K562 (cell line): ENCODE results near the gene MAMDC4. TPM values are rescaled to one million over a fixed set of nuclear protein-coding genes. Genes with fewer than 3 reads are reported as not detected.

Experiments
- BRF2 ChIP-seq: IDR thresholded peaks from 3 replicates; pipeline ENCODE4 v1.6.1; 2011; ENCODE audit warnings: borderline replicate concordance, mild to moderate bottlenecking; ENCODE audit not compliant: insufficient read length, insufficient read depth
- CHD2 ChIP-seq: IDR thresholded peaks from 2 replicates; pipeline ENCODE4 v1.6.1; 2011; ENCODE audit warnings: low read depth, low read length
- CTBP1 ChIP-seq: fragments of 450-650 bp; IDR thresholded peaks from 2 replicates; pipeline ENCODE4 v1.6.1; 2016; ENCODE audit warnings: borderline replicate concordance
- CXXC5 ChIP-seq: fragments of 250-450 bp; sonication (Bioruptor Pico); IDR thresholded peaks from 2 replicates; pipeline ENCODE4 v1.8.0; 2022; ENCODE audit warnings: inconsistent platforms, mild to moderate bottlenecking, moderate library complexity
- ELF4 ChIP-seq: fragments of 450-650 bp; formaldehyde crosslinking; IDR thresholded peaks from 2 replicates; pipeline ENCODE4 v1.4.0; 2022; ENCODE audit warnings: missing genetic modification characterization
- EP400 ChIP-seq: fragments of 450-650 bp; IDR thresholded peaks from 2 replicates; pipeline ENCODE4 v1.6.1; 2017; ENCODE audit warnings: antibody characterized with exemption, mild to moderate bottlenecking, moderate library complexity
- GABPA ChIP-seq: fragments of 200-800 bp; sonication (Bioruptor generic); conservative IDR thresholded peaks from 2 replicates; pipeline ENCODE4 v1.6.1; 2016; ENCODE audit warnings: low read depth, missing genetic modification characterization, missing compliant biosample characterization
- GMEB1 ChIP-seq: fragments of 250-450 bp; sonication (Bioruptor Pico); IDR thresholded peaks from 2 replicates; pipeline ENCODE4 v1.4.0; 2020; ENCODE audit warnings: mild to moderate bottlenecking
- HNRNPH1 ChIP-seq: fragments of 200-400 bp; formaldehyde crosslinking; optimal IDR thresholded peaks from 2 replicates; pipeline ENCODE3; 2017; ENCODE audit warnings: low read depth, mild to moderate bottlenecking, low read length, moderate library complexity
- HNRNPL ChIP-seq: fragments of 200-400 bp; formaldehyde crosslinking; IDR thresholded peaks from 2 replicates; pipeline ENCODE4 v1.6.1; 2017; ENCODE audit warnings: low read depth, mild to moderate bottlenecking, low read length
- KDM1A ChIP-seq, 2 experiments: fragments of 450-650 bp; IDR thresholded peaks; 2 replicates each; pipeline ENCODE4 v1.6.1; 2016; ENCODE audit warnings: mild to moderate bottlenecking in 2 of 2
- NFATC3 ChIP-seq: fragments of 450-650 bp; IDR thresholded peaks from 2 replicates; pipeline ENCODE4 v1.6.1; 2017; ENCODE audit warnings: mild to moderate bottlenecking
- OTX1 ChIP-seq: fragments of 450-650 bp; formaldehyde crosslinking; IDR thresholded peaks from 2 replicates; pipeline ENCODE4 v1.4.0; 2022; ENCODE audit warnings: mild to moderate bottlenecking
- PCBP1 ChIP-seq: fragments of 200-400 bp; formaldehyde crosslinking; IDR thresholded peaks from 2 replicates; pipeline ENCODE4 v1.6.1; 2018; ENCODE audit warnings: mild to moderate bottlenecking, low read depth, low read length; ENCODE audit not compliant: poor library complexity, severe bottlenecking
- POLR2AphosphoS5 ChIP-seq: IDR thresholded peaks from 2 replicates; pipeline ENCODE4 v1.6.1; 2011; ENCODE audit warnings: mild to moderate bottlenecking, low read depth, low read length, moderate library complexity; ENCODE audit not compliant: control insufficient read depth, insufficient read depth
- POLR2G ChIP-seq: fragments of 200-400 bp; formaldehyde crosslinking; IDR thresholded peaks from 2 replicates; pipeline ENCODE4 v1.6.1; 2017; ENCODE audit warnings: low read depth, mild to moderate bottlenecking, antibody characterized with exemption, low read length, moderate library complexity
- PYGO2 ChIP-seq: fragments of 450-650 bp; IDR thresholded peaks from 2 replicates; pipeline ENCODE4 v1.6.1; 2016; ENCODE audit warnings: mild to moderate bottlenecking, missing genetic modification characterization, moderate library complexity, missing compliant biosample characterization
- RBM17 ChIP-seq: fragments of 200-400 bp; formaldehyde crosslinking; IDR thresholded peaks from 2 replicates; pipeline ENCODE4 v1.6.1; 2017; ENCODE audit warnings: low read depth, mild to moderate bottlenecking, low read length, borderline replicate concordance
- RBM25 ChIP-seq: fragments of 200-400 bp; formaldehyde crosslinking; IDR thresholded peaks from 2 replicates; pipeline ENCODE4 v1.6.1; 2018; ENCODE audit warnings: low read length, low read depth, moderate library complexity; ENCODE audit not compliant: severe bottlenecking
- ZNF121 ChIP-seq: sonication (generic); formaldehyde crosslinking; conservative IDR thresholded peaks from 2 replicates; pipeline ENCODE4 v1.8.0; 2022; ENCODE audit warnings: missing genetic modification reagents
- ZNF217 ChIP-seq: sonication (generic); formaldehyde crosslinking; IDR thresholded peaks from 2 replicates; pipeline ENCODE4 v1.8.0; 2022; ENCODE audit warnings: mild to moderate bottlenecking, missing genetic modification reagents
- ZNF263 ChIP-seq: sonication (generic); formaldehyde crosslinking; IDR thresholded peaks from 2 replicates; pipeline ENCODE4 v1.8.0; 2022; ENCODE audit warnings: mild to moderate bottlenecking, missing genetic modification reagents, borderline replicate concordance
- ZNF639 ChIP-seq, 2 experiments: fragments of 200-800 bp in 1 of 2; sonication (Bioruptor generic) in 1 of 2; sonication (generic) in 1 of 2; formaldehyde crosslinking in 1 of 2; IDR thresholded peaks in 1 of 2; conservative IDR thresholded peaks in 1 of 2; 2 replicates each; pipeline versions ENCODE4 v1.5.0 to v1.6.1; 2016 to 2020; ENCODE audit warnings: missing compliant biosample characterization in 1 of 2, missing genetic modification characterization in 1 of 2, missing genetic modification reagents in 1 of 2
- polyA plus RNA-seq, 8 experiments: library from polyadenylated mRNA; depleted of rRNA in 4 of 8; stranded (reverse) in 5 of 8; unstranded in 3 of 8; fragments of >200 nt; fragmentation: Nextera tagmentation in 2 of 8; fragmentation: Illumina TruSeq in 1 of 8; extraction: Ambion mirVana in 2 of 8; extraction: Trizol in 1 of 8; gene quantifications; 2 replicates each; pipeline versions ENCODE4 v1.2.1 to v1.2.3, GENCODE V29; 2011 to 2014; ENCODE audit warnings: inconsistent platforms in 1 of 8, missing spikeins in 1 of 8
- total RNA-seq, 7 experiments: library from RNA; depleted of rRNA in 6 of 7; stranded (reverse); fragments of >200 nt in 6 of 7; fragmentation: Illumina TruSeq in 2 of 7; extraction: Trizol in 2 of 7; gene quantifications; 2 replicates each; pipeline versions ENCODE4 v1.2.1 to v1.2.3, GENCODE V29; 2011 to 2021; ENCODE audit warnings: low replicate concordance in 1 of 7

MAMDC4 gene
- total and polyA plus RNA-seq, 9 of the 15 experiments (the other 6 are each of a cell fraction or from before 2014, with no cell fraction given) = 0.03 to 10.8 (median 1.5) TPM

GRCh38 chr9:136840140-136840876 is 11.8 kb upstream of the MAMDC4 start (continued):
- no peak for TF ChIP-seq GMEB1 (CRISPR knock-in tag)
- no peak for TF ChIP-seq KDM1A (IDR thresholded peaks at IDR 0.05)
- TF ChIP-seq BRF2 = no peak
- no peak for TF ChIP-seq OTX1
- no peak for TF ChIP-seq HNRNPH1
- TF ChIP-seq EP400 = no peak
- TF ChIP-seq CHD2 = no peak
- no peak for TF ChIP-seq PYGO2
- no peak for TF ChIP-seq ZNF639 (CRISPR knock-in tag; conservative IDR thresholded peaks at IDR 0.05 in 1 of 2, IDR thresholded peaks at IDR 0.05 in 1 of 2)
- 0 out of 2 replicates have a peak, but pooled peaks have one; percentile 21 for TF ChIP-seq NFATC3
- no peak for TF ChIP-seq RBM25
- TF ChIP-seq ZNF263 (CRISPR knock-in tag) = peak; percentile 73; the same call in 1 of the 2 replicates
- no peak for TF ChIP-seq PCBP1
- peak; percentile 75 for TF ChIP-seq POLR2G
- no peak for TF ChIP-seq ZNF121 (CRISPR knock-in tag)
- TF ChIP-seq ELF4 (CRISPR knock-in tag) = no peak
- TF ChIP-seq RBM17 = no peak
- peak; percentile 29; the same call in 1 of the 2 replicates for TF ChIP-seq ZNF217
- TF ChIP-seq CTBP1 = 0 out of 2 replicates have a peak, but pooled peaks have one; percentile 21
- peak; percentile 24; the same call in 1 of the 2 replicates for TF ChIP-seq HNRNPL
- no peak for TF ChIP-seq POLR2AphosphoS5
- no peak for TF ChIP-seq CXXC5 (CRISPR knock-in tag)
- TF ChIP-seq GABPA (tag) = no peak
